HG02981 (cell line): Measurements from ENCODE around the gene ZNF486.
"Not testable (repeated sequence)": the region's sequence is repeated elsewhere in the genome, so short reads cannot be mapped to it uniquely, and the experiment has no call there.

Source experiments
- ATAC-seq: cut with Tn5 transposase; IDR thresholded peaks from one replicate; pipeline ENCODE4 v1.9.1; 2021; ENCODE audit warnings: mild to moderate bottlenecking, moderate library complexity; ENCODE audit not compliant: unreplicated experiment

ZNF486 gene

GRCh38 chr19:20221605-20222004 is 54.6 kb downstream of the ZNF486 start:
- not testable (repeated sequence) for ATAC-seq

GRCh38 chr19:20233105-20233504 is 66.1 kb downstream of the ZNF486 start:
- no peak for ATAC-seq

GRCh38 chr19:20235156-20235555 is 68.1 kb downstream of the ZNF486 start:
- ATAC-seq = no peak

GRCh38 chr19:20237773-20238623 is 71.0 kb downstream of the ZNF486 start:
- ATAC-seq = peak; percentile 84

- ATAC-seq = no peak
These were observed 76.6 kb downstream of the ZNF486 start for GRCh38 chr19:20243629-20244028.

- ATAC-seq = no peak
These were observed 77.3 kb downstream of the ZNF486 start for GRCh38 chr19:20244356-20244755.

GRCh38 chr19:20245309-20245708 is 78.3 kb downstream of the ZNF486 start:
- ATAC-seq = no peak

- ATAC-seq = no peak
These were observed 80.1 kb downstream of the ZNF486 start for GRCh38 chr19:20247016-20247683.

- ATAC-seq = not testable (repeated sequence)
These were observed 81.2 kb downstream of the ZNF486 start for GRCh38 chr19:20248258-20248657.
